HG03439 (cell line): ENCODE measurements around the gene WWOX.

ENCODE experiments used
- ATAC-seq: cut with Tn5 transposase; IDR thresholded peaks from one replicate; pipeline ENCODE4 v1.9.1; 2021; ENCODE audit warnings: mild to moderate bottlenecking, moderate library complexity; ENCODE audit not compliant: unreplicated experiment

The WWOX gene

GRCh38 chr16:78192734-78193488 lies 93.5 kb downstream of the WWOX start:
- ATAC-seq: no peak

GRCh38 chr16:78194948-78195347 lies 95.5 kb downstream of the WWOX start:
- no peak for ATAC-seq

- ATAC-seq: no peak
These were observed 96.3 kb downstream of the WWOX start for GRCh38 chr16:78195797-78196196.

- no peak for ATAC-seq
These were observed 97.0 kb downstream of the WWOX start for GRCh38 chr16:78196502-78196901.

- no peak for ATAC-seq
These were observed 98.8 kb downstream of the WWOX start for GRCh38 chr16:78198288-78198687.

GRCh38 chr16:78199325-78200022 lies 100.0 kb downstream of the WWOX start:
- no peak for ATAC-seq

- no peak for ATAC-seq
These were observed 100.6 kb downstream of the WWOX start for GRCh38 chr16:78200023-78200389.

- ATAC-seq: no peak
These were observed 101.2 kb downstream of the WWOX start for GRCh38 chr16:78200623-78201096.

- no peak for ATAC-seq
These were observed 106.1 kb downstream of the WWOX start for GRCh38 chr16:78205506-78205905.

GRCh38 chr16:78206623-78207223 lies 107.3 kb downstream of the WWOX start:
- no peak for ATAC-seq

GRCh38 chr16:78209951-78210661 lies 110.7 kb downstream of the WWOX start:
- no peak for ATAC-seq

- ATAC-seq: no peak
These were observed 111.7 kb downstream of the WWOX start for GRCh38 chr16:78211020-78211599.

- no peak for ATAC-seq
These were observed 112.5 kb downstream of the WWOX start for GRCh38 chr16:78211946-78212345.

GRCh38 chr16:78212674-78213073 lies 113.2 kb downstream of the WWOX start:
- ATAC-seq: no peak

- ATAC-seq: no peak
These were observed 114.3 kb downstream of the WWOX start for GRCh38 chr16:78213751-78214150.

GRCh38 chr16:78215222-78215621 lies 115.8 kb downstream of the WWOX start:
- ATAC-seq: no peak

- ATAC-seq: no peak
These were observed 116.8 kb downstream of the WWOX start for GRCh38 chr16:78216166-78216745.

- ATAC-seq: no peak
These were observed 117.8 kb downstream of the WWOX start for GRCh38 chr16:78217276-78217675.

- ATAC-seq: no peak
These were observed 118.8 kb downstream of the WWOX start for GRCh38 chr16:78218279-78218678.

GRCh38 chr16:78218856-78219651 lies 119.6 kb downstream of the WWOX start:
- ATAC-seq: no peak
